ENCODE data around the gene PDGFRA. TPM values are rescaled to one million over a fixed set of nuclear protein-coding genes. Genes with fewer than 3 reads are reported as not detected.

The PDGFRA gene
- total RNA-seq, 1 donor from 2014 or later: 215 TPM

DNA sequence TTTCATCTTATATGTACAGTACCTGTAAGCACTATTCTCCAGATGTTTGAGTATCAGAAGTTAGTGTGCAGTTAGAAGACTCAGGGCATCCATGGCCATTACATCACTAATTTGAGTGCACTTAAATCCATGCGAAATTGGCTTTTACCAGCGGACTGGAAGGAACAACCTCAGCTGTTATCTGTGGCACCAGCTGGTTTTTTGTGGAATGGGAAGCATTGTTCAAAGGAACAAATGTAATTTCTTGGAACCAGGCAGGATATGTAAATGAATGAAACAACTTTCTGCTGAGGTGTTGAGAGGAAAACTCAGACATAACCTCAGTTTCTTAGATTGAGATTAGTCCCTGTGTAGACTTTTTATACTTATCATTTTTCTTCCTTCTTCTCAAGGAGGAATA, 60.2 kb downstream of the PDGFRA start:
- TF ChIP-seq, protein P1, sequence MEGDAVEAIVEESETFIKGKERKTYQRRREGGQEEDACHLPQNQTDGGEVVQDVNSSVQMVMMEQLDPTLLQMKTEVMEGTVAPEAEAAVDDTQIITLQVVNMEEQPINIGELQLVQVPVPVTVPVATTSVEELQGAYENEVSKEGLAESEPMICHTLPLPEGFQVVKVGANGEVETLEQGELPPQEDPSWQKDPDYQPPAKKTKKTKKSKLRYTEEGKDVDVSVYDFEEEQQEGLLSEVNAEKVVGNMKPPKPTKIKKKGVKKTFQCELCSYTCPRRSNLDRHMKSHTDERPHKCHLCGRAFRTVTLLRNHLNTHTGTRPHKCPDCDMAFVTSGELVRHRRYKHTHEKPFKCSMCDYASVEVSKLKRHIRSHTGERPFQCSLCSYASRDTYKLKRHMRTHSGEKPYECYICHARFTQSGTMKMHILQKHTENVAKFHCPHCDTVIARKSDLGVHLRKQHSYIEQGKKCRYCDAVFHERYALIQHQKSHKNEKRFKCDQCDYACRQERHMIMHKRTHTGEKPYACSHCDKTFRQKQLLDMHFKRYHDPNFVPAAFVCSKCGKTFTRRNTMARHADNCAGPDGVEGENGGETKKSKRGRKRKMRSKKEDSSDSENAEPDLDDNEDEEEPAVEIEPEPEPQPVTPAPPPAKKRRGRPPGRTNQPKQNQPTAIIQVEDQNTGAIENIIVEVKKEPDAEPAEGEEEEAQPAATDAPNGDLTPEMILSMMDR (conservative IDR thresholded peaks at IDR 0.05): no peak
- H3K27ac Mint-ChIP-seq: no peak overlapping the region
- no peaks in the 10 kb centered on the region for H3K9me3 Mint-ChIP-seq
- no peaks in the 10 kb centered on the region for H3K27me3 Mint-ChIP-seq
- no peak for DNase-seq (ENCODE audit: extremely low spot score, unreplicated experiment)
- H3K36me3 Mint-ChIP-seq: peaks cover 66% of the 10 kb centered on the region
- H3K4me1 Mint-ChIP-seq (ENCODE audit: unreplicated experiment): no peaks in the 10 kb centered on the region
- H3K4me3 Mint-ChIP-seq: no peak overlapping the region

- no peak overlapping the region for H3K27ac Mint-ChIP-seq
- H3K27me3 Mint-ChIP-seq: no peaks in the 10 kb centered on the region
- no peak for DNase-seq (ENCODE audit: extremely low spot score, unreplicated experiment)
- H3K36me3 Mint-ChIP-seq: peaks cover 66% of the 10 kb centered on the region
- TF ChIP-seq, protein P1 (conservative IDR thresholded peaks at IDR 0.05): no peak
- no peaks in the 10 kb centered on the region for H3K4me1 Mint-ChIP-seq (ENCODE audit: unreplicated experiment)
- no peak overlapping the region for H3K4me3 Mint-ChIP-seq
- no peaks in the 10 kb centered on the region for H3K9me3 Mint-ChIP-seq
These were observed 61.9 kb downstream of the PDGFRA start for GRCh38 chr4:54290980-54291379.

DNA sequence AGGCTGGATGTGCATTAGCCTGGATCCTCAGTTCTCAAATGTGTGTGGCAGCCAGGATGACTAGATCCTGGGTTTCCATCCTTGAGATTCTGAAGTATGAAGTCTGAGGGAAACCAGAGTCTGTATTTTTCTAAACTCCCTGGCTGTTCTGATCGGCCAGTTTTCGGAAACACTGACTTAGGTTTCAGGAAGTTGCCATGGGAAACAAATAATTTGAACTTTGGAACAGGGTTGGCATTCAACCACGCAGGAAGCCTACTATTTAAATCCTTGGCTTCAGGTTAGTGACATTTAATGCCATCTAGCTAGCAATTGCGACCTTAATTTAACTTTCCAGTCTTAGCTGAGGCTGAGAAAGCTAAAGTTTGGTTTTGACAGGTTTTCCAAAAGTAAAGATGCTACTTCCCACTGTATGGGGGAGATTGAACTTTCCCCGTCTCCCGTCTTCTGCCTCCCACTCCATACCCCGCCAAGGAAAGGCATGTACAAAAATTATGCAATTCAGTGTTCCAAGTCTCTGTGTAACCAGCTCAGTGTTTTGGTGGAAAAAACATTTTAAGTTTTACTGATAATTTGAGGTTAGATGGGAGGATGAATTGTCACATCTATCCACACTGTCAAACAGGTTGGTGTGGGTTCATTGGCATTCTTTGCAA, 67.6 kb downstream of the PDGFRA start:
- H3K27ac Mint-ChIP-seq: no peak overlapping the region
- no peak for DNase-seq (ENCODE audit: extremely low spot score, unreplicated experiment)

GRCh38 chr4:54308110-54308509, 79.0 kb downstream of the PDGFRA start:
- Mint-ChIP-seq H3K4me3 (no peak overlapping the region), H3K4me1 (ENCODE audit: unreplicated experiment) (no peaks in the 10 kb centered on the region), H3K9me3 (peaks cover 16% of the 10 kb centered on the region), H3K27ac (no peak overlapping the region), H3K27me3 (peaks cover 6% of the 10 kb centered on the region), H3K36me3 (no peaks in the 10 kb centered on the region)
- DNase-seq (ENCODE audit: extremely low spot score, unreplicated experiment): no peak
- TF ChIP-seq, protein P1 (conservative IDR thresholded peaks at IDR 0.05): no peak

More for the DNA sequence above, 67.6 kb downstream of the PDGFRA start:
- Mint-ChIP-seq H3K27me3 (no peaks in the 10 kb centered on the region), H3K4me1 (ENCODE audit: unreplicated experiment) (no peaks in the 10 kb centered on the region), H3K36me3 (peaks cover 36% of the 10 kb centered on the region), H3K9me3 (peaks cover 7% of the 10 kb centered on the region), H3K4me3 (no peak overlapping the region)
- TF ChIP-seq, protein P1 (conservative IDR thresholded peaks at IDR 0.05): no peak

- Mint-ChIP-seq H3K4me3 (no peak overlapping the region), H3K4me1 (ENCODE audit: unreplicated experiment) (no peaks in the 10 kb centered on the region), H3K27ac (no peak overlapping the region), H3K9me3 (no peaks in the 10 kb centered on the region), H3K27me3 (no peaks in the 10 kb centered on the region), H3K36me3 (no peaks in the 10 kb centered on the region)
- no peak for DNase-seq (ENCODE audit: extremely low spot score, unreplicated experiment)
- TF ChIP-seq, protein P1 (conservative IDR thresholded peaks at IDR 0.05): no peak
These were observed 86.8 kb downstream of the PDGFRA start for GRCh38 chr4:54315561-54316538.

Measured in type B pancreatic cell (in vitro differentiated cells).